ENCODE results near the gene ESRP2.
A peak's percentile ranks its signal among the peaks of the same experiment; 100 is the strongest.

The ESRP2 gene

GRCh38 chr16:68235887-68236136 is at the start of gene ESRP2:
Gene ESRP2 (minus strand): TSS chr16:68236127. CDS start chr16:68236045, 82 bp downstream.
- DNase-seq (ENCODE audit: low spot score), result no peak

- DNase-seq (ENCODE audit: low spot score), result no peak
Measured at GRCh38 chr16:68285683-68286082, 49.8 kb upstream of the ESRP2 start.

- no peak for DNase-seq (ENCODE audit: low spot score)
Measured at GRCh38 chr16:68284847-68285246, 48.9 kb upstream of the ESRP2 start.

GRCh38 chr16:68283801-68284598 is 48.1 kb upstream of the ESRP2 start:
- DNase-seq (ENCODE audit: low spot score), result no peak

- DNase-seq (ENCODE audit: low spot score), result no peak
Measured at GRCh38 chr16:68283346-68283745, 47.4 kb upstream of the ESRP2 start.

GRCh38 chr16:68282064-68282452 is 46.1 kb upstream of the ESRP2 start:
- DNase-seq (ENCODE audit: low spot score), result no peak

GRCh38 chr16:68281368-68282063 is 45.6 kb upstream of the ESRP2 start:
- peak; percentile 27 for DNase-seq (ENCODE audit: low spot score)

- DNase-seq (ENCODE audit: low spot score), result no peak
Measured at GRCh38 chr16:68279726-68280558, 44.0 kb upstream of the ESRP2 start.

GRCh38 chr16:68276223-68276622 is 40.3 kb upstream of the ESRP2 start:
- no peak for DNase-seq (ENCODE audit: low spot score)

GRCh38 chr16:68275611-68276191 is 39.8 kb upstream of the ESRP2 start:
- DNase-seq (ENCODE audit: low spot score), result peak; percentile 72

- no peak for DNase-seq (ENCODE audit: low spot score)
Measured at GRCh38 chr16:68274441-68274840, 38.5 kb upstream of the ESRP2 start.

GRCh38 chr16:68273896-68274295 is 38.0 kb upstream of the ESRP2 start:
- no peak for DNase-seq (ENCODE audit: low spot score)

GRCh38 chr16:68273459-68273858 is 37.5 kb upstream of the ESRP2 start:
- DNase-seq (ENCODE audit: low spot score), result no peak

GRCh38 chr16:68272507-68273209 is 36.7 kb upstream of the ESRP2 start:
- peak; percentile 80 for DNase-seq (ENCODE audit: low spot score)

GRCh38 chr16:68270353-68270752 is 34.4 kb upstream of the ESRP2 start:
- DNase-seq (ENCODE audit: low spot score), result no peak

- DNase-seq (ENCODE audit: low spot score), result no peak
Measured at GRCh38 chr16:68269793-68270192, 33.9 kb upstream of the ESRP2 start.

- no peak for DNase-seq (ENCODE audit: low spot score)
Measured at GRCh38 chr16:68267612-68268405, 31.9 kb upstream of the ESRP2 start.

GRCh38 chr16:68265078-68265920 is 29.4 kb upstream of the ESRP2 start:
- DNase-seq (ENCODE audit: low spot score), result peak; percentile 49

GRCh38 chr16:68264128-68265077 is 28.5 kb upstream of the ESRP2 start, which contains the start of gene SLC7A6:
Gene SLC7A6 (plus strand): TSS chr16:68264526. CDS start chr16:68274727, 10,201 bp downstream.
- peak; percentile 75 for DNase-seq (ENCODE audit: low spot score)

Measured in CD4-positive, alpha-beta T cell treated with Interleukin-6 at 100 ng/mL for 8 hours (primary cell).